Adrenal gland (tissue), 5 donors: ENCODE results near the gene KRTCAP3.

Experiments
- POLR2A ChIP-seq, 2 donors: fragments of 450-650 bp; IDR thresholded peaks; one replicate each; pipeline ENCODE4 v1.6.1; 2017; ENCODE audit warnings: antibody characterized with exemption in 2 of 2, mild to moderate bottlenecking in 2 of 2, moderate library complexity in 1 of 2
- TF ChIP-seq, protein P1 (sequence below), 6 experiments: fragments of 450-650 bp in 4 of 6; fragments of 200-600 bp in 2 of 6; sonication (generic) in 1 of 6; IDR thresholded peaks; 1 replicate in 5 of 6; 2 replicates in 1 of 6; pipeline versions ENCODE4 v1.5.1 to v1.8.0; 2016 to 2021; ENCODE audit warnings: antibody characterized with exemption in 6 of 6, mild to moderate bottlenecking in 2 of 6, moderate library complexity in 1 of 6
- donor health status: DM: no; HTN: no; CAD: no.

DNA sequence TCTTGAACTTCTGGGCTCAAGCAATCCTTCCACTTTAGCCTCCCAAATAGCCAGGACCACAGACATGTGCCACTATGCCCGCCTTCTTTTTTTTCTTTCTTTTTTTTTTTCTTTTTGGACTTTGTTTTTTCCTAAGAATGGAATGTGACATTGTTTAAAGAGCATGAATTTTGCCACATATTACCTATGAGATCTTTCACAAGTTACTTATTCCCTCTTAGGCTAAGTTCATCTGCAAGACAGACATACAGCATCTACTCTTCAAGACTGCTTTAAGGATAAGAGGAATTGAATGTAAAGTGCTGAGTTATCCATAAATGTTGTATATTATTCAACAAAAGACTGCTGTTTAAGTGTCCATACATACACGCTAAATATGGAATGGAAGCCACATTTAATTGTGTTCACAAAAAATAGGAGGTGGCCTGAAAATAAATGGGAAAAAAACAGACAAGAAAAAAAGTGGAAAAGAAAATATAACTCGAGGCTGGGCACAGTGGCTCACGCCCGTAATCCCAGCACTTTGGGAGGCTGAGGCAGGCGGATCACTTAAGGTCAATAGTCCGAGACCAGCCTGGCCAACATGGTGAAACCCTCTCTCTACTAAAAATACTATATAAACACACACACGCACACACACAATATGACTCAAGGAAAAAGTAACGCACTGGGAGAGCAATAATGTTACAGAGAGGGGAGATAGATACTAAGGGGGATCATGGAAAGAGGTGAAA is 29.6 kb upstream of the KRTCAP3 start:
- TF ChIP-seq POLR2A (IDR thresholded peaks at IDR 0.05): no peak
- TF ChIP-seq, protein P1, sequence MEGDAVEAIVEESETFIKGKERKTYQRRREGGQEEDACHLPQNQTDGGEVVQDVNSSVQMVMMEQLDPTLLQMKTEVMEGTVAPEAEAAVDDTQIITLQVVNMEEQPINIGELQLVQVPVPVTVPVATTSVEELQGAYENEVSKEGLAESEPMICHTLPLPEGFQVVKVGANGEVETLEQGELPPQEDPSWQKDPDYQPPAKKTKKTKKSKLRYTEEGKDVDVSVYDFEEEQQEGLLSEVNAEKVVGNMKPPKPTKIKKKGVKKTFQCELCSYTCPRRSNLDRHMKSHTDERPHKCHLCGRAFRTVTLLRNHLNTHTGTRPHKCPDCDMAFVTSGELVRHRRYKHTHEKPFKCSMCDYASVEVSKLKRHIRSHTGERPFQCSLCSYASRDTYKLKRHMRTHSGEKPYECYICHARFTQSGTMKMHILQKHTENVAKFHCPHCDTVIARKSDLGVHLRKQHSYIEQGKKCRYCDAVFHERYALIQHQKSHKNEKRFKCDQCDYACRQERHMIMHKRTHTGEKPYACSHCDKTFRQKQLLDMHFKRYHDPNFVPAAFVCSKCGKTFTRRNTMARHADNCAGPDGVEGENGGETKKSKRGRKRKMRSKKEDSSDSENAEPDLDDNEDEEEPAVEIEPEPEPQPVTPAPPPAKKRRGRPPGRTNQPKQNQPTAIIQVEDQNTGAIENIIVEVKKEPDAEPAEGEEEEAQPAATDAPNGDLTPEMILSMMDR (IDR thresholded peaks at IDR 0.05): no peak
